GM15510 (cell line): ENCODE measurements around the gene ZG16.

Experiments
- POLR2A ChIP-seq: IDR thresholded peaks from 3 replicates; pipeline ENCODE4 v1.6.1; 2011; ENCODE audit warnings: borderline replicate concordance; ENCODE audit not compliant: insufficient read length; ENCODE audit errors: extremely low read depth

The ZG16 gene

DNA sequence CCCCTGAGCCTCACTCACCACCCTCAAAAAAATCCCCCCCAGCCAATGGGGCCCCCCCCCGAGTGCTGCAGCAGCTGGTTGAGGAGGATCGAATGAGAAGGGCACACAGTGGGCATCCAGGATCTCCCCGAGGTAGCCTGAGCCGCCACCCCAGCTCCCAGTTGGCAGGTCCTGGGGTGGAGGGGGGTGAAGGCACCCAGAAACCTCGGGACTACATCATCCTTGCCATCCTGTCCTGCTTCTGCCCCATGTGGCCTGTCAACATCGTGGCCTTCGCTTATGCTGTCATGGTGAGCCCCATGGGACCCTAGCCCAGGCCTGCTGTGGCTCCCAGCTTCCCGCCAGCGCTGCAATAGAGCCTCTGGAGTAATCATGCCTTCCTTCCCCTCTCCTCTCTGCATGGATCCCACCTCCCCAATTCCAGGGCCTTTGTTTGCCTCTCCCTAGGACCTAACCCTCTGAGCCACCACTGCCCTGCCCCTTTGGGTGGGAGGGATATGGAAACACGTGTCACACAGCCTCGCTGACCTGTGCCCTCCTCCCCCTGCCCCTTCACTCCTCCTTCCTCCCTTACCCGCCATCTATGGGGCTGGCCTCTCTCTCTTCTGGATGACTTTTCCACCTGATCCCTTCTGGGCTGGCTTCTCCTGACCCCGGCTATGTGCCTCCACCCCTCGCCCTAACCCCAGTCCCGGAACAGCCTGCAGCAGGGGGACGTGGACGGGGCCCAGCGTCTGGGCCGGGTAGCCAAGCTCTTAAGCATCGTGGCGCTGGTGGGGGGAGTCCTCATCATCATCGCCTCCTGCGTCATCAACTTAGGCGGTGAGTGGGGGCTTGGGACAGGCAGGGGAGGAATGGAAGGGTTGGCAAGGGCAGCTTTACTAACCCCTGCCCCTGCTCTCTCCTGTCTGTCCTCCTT is 35.8 kb downstream of the ZG16 start:
- TF ChIP-seq POLR2A = no peak

DNA sequence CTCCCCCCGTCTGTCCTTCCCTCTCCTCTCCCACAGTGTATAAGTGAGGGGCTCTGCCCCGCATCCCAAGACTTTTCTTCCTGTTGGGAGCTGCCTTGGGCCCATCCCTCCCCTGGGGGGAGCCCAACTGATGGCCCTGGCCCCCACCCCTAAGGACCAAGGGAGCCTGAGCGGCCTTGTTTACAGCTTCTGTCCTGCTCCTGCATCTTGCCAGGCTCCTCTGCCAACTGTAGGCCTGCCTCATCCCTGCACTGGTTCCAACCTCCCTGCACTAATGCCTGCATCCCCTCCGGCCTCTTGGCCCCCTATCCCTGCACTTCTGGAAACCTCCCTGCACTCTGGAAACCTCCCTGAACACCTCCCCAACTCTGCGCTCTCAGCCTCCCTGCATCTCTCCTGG is 36.5 kb downstream of the ZG16 start:
- TF ChIP-seq POLR2A = no peak

- TF ChIP-seq POLR2A = no peak
Measured at GRCh38 chr16:29815032-29815721, 37.1 kb downstream of the ZG16 start.

DNA sequence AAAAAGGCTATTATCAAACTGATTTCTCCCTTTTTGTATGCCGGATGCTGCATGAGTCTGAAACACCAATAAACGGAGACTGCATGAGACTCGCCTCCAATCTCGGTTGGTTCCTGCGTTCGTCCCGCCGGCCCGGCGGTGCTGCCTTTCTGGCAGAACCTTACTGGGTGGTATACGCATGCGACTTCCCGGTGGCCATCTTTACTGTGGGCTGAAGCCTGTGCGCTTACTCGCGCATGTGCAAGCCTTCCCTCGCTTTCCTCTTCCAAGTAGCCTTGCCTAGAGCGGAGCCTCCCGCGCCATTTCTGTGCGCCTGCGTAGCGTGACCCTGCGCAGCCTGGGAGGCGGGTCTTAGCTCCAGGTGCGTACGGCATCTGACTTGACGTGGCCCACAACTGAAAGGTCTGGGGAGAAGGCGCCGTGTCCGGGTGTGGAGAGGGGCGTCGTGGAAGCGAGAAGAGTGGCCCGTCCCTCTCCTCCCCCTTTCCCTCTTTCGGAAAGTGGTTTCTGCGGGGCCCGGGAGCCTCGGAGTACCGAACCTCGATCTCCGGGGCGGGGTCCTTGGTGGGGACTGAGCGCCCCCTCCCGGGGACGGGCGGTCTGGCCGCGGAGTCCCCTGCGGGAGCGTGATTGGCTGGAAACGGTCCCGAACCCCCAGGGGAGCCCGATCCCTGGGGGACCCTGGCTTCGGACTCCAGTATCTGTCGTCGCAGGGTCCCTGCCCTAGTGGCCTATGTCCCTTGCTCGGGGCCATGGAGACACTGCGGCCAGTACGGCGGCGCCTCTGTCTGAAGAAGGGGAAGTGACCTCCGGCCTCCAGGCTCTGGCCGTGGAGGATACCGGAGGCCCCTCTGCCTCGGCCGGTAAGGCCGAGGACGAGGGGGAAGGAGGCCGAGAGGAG is 38.0 kb downstream of the ZG16 start, which contains the start of gene PAGR1:
Gene PAGR1, plus strand, starts transcription at position 360 of the 901 bp plus-strand sequence. Its CDS starts 374 bp downstream, at position 734.
- TF ChIP-seq POLR2A = peak; percentile 75

- TF ChIP-seq POLR2A = peak; percentile 17
Measured at GRCh38 chr16:29816694-29817441, 38.8 kb downstream of the ZG16 start.

DNA sequence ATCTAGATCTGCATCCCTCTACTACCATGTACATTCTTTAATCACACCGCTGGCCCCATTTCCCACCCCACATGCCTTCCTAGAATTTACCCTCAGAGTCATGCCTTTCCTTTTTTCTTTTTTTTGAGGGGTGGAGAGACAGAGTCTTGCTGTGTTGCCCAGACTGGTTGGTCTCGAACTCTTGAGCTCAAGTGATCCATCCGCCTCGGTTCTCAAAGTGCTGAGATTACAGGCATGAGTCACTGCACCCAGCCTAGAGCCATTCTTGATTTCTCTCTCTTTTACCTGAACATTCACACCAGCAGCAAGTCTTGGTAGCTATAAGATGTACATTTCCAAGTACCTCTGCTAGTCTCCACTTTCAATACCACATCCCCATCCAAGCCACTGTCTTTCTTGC is 40.0 kb downstream of the ZG16 start:
- no peak for TF ChIP-seq POLR2A

GRCh38 chr16:29819506-29819905 is 41.5 kb downstream of the ZG16 start:
- TF ChIP-seq POLR2A = no peak

GRCh38 chr16:29820271-29820701 is 42.2 kb downstream of the ZG16 start, which contains the start of gene MVP:
TSS of gene MVP (plus strand) at chr16:29820462. CDS start at chr16:29830550, 10,088 bp downstream.
- peak; percentile 56 for TF ChIP-seq POLR2A

DNA sequence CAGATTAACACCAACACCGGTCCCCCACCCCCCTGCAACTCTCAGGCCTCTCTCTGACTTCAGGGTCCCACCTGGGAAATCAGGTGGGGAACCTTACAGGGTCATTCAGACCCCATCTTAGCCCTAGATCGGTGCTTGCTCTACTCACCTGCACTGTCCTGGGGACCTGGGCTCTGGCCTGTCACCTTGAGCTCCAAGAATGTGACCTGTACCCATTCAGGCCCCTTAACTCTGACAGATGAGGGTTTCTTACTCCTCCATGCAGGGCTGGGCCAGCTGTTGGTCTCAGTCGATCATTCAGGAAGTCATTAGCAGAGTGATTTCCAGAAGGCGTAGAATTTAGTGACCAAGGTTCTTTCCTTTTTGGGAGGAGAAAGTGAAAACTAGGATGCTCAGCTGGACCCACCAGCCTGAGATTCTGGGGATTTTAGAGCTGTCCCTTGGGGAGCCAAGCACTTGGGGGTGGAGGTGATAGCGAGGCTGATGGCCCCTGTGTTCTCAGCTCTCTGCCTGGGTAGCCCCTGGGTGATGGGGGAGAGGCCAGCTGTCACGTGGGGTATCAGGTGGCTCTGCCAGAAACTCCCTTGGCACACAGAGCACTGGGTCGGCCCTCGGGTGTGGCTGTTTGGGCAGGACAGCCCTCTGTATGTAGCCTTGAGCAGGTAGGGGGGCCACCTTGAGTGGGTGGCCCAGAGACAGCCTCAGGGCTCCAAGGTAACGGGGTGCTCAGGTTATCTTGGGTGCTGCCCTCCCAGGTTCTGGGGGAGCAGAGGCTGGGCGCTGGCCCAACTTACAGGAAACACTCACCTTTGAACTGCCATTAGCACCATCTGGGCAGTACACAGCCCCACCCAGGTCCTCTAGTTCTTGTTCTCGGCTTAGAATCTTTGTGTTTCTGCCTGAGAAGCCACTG is 42.9 kb downstream of the ZG16 start:
- TF ChIP-seq POLR2A = peak; percentile 55

- TF ChIP-seq POLR2A = no peak
Measured at GRCh38 chr16:29821643-29822115, 43.6 kb downstream of the ZG16 start.

GRCh38 chr16:29824589-29825144 is 46.6 kb downstream of the ZG16 start:
- TF ChIP-seq POLR2A = no peak
